Endometrial microvascular endothelial cells (primary cell): ENCODE measurements around the gene SAMD4A. TPM values are rescaled to one million over a fixed set of nuclear protein-coding genes. Genes with fewer than 3 reads are reported as not detected.
"Not testable (repeated sequence)": the region's sequence is repeated elsewhere in the genome, so short reads cannot be mapped to it uniquely, and the experiment has no call there.

Experiments
- in situ Hi-C: cut with HindIII; loops from 2 replicates; pipeline ENCODE4 v1.10.0; 2017; ENCODE audit warnings: low sequenced_read_pairs, low pct_unique_long_range_greater_than_20kb; ENCODE audit errors: inconsistent ontology term
- total RNA-seq: library from RNA; depleted of rRNA; stranded (reverse); fragments of >200 nt; gene quantifications from one replicate; pipeline ENCODE4 v1.2.3, GENCODE V29; 2015; ENCODE audit errors: inconsistent ontology term

SAMD4A gene
- total RNA-seq, 1 donor from 2014 or later = 36.1 TPM

DNA sequence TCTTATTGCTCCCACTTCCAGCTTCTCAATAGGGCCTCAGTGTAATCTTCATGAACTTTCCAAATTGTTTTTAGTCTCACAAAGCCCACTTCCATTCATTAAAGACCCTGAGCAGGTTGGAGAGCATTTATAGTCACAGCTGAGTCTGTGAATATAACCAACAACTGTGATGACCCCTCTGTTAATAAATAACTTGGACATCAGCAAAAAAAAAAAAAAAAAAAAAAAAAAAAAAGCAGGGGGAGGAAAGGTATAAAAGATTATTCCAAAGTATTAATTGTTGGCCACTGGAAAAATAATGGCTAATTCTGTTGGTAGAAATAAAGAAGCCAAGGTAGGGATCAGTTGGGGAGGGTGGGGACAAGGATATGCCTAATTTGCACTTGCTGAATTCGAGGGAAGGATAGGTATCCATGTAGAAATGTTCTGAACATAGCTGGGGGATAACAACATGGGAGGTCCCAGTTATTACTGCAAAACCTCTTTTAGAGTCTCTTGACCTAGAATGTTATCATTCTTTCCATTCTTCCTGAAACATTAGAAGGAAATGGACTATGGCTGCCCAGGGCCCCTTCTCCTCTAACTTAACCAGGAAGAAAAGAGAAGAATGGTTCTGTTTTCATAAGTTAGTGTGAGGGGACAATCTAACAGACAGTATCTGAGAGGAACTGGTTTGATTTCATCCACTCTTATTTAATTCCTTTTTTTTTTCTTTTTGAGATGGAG, 56.5 kb downstream of the SAMD4A start:
- in situ Hi-C loops = no loop called here

DNA sequence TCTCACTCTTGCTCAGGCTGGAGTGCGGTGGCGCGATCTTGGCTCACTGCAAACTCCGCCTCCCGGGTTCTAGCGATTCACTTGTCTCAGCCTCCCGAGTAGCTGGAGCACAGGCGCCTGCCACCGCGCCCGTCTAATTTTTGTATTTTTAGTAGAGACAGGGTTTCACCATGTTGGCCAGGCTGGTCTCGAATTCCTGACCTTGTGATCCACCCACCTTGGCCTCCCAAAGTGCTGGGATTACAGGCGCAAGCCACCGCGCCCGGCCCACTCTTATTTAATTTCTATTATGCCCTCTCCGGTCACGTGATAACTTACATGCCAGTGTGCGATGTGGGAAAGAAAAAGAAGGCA, 57.1 kb downstream of the SAMD4A start:
- in situ Hi-C loops = not testable (repeated sequence)

DNA sequence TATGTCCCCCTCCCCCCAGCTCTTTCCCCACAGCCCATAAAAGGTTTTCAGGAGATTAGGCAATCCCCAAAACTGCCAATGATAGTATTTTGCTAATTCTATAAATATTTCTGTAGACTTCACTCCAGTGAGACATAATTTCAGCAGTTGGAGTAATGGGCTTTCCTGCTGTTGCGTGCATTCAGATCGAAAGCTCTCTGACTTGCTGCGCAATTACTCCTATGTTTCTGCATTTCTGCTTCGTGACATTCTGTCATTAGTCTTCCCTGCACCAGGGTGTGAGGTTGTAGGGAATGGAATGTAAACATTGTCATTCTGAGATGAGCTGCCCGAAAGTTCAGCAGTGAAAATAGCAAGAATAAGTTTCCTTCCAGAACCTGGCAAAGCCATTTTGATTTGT, 58.2 kb downstream of the SAMD4A start:
- in situ Hi-C loops = no loop called here

DNA sequence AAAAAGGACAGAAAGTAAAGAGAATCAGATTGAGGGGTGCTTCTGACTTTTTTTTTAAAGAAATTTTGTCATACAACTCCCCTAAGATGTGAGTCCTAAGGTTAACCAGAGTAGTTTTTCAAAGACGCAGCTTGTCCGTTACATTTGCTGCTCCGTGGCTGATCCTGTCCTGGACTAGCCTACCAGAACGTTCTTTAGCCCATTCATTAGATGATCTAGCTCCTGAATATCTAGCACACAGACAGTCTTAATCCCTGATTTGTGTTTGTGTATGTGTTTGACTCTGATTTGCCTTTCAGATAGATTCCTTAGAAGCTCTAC, 60.3 kb downstream of the SAMD4A start:
- in situ Hi-C loops = no loop called here

DNA sequence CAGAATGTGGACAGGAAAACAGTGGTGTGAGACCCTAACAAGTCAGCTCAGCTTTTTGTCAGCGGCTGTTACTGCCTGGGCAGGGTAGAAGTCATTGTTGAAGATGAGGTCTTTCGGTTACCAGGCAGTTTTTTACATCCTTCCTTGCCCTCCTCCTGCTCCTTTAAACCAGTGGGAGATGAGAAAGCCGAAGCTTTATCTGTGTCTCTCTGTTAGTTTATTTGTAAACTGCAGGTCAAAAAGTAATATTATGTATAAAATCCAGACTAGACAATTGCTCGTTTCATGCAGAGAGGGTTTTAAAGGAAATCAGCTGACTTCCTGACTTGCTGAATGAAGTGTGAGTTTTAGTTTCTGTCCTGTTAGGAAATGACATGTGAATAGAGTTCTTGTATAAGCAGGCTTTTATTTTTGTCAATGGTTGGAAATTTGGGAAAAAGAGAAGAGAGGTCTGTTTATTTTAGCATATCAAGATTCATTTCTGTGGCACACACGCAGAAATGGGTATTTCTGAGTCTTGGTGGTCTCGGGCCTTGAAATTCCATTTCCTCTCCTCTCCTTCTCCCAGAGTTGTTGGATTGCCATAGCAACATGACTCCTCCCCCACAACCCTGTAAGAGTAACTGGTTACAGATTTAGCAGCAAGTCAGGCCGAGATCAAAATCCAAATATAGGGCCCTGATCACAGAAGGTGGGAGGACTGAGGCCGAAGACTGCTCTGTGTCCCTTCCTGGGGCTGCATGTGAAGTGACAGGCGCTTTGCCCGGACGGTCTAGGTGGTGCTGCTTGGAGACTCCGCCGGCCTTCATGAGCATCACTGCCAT, 60.8 kb downstream of the SAMD4A start:
- in situ Hi-C loops = no loop called here

DNA sequence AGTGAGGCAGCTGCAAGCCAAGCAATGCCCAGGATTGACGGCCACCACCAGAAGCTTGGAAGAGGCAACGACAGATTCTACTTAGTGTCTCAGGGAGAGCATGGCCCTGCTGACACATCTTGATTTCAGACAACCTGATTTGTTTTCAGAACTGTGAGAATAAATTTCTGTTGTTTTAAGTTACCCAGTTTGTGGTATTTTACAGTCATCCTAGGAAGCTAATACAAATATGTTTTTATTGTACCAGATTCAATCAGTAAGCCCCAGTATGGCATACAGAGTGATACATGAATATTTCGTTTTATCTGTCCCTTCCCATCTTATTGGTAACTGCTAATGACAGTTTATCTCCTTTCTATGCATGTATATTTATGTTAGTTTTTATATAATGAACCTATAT, 62.3 kb downstream of the SAMD4A start:
- in situ Hi-C loops = no loop called here

DNA sequence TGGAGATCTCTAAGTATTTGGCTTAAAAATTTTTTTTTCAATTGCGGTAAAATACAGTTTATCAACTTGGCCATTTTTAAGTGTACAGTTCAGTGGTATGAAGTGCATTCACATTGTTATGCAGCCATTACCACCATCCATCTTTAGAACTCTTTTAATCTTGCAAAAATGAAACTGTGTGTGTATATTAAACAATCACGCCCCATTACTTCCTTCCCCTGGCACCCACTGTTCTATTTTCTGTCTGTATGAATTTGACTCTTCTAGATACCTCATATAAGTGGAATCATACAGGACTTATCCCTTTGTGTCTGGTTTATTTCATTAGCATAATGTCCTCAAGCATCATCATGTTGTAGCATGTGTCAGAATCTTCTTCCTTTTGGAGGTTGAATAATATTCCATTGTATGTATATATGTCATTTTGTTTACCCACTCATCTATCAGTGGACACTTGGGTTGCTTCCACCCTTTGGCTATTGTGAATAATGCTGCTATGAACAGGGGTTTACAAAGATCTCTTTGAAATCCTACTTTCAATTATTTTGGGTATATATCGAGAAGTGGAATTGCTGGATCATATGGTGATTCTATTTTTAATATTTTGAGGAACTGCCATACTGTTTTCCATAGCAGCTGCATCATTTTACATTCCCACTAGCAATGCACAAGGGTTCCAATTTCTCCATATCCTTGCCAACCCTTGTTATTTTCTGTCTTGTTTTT, 62.9 kb downstream of the SAMD4A start:
- in situ Hi-C loops = no loop called here

DNA sequence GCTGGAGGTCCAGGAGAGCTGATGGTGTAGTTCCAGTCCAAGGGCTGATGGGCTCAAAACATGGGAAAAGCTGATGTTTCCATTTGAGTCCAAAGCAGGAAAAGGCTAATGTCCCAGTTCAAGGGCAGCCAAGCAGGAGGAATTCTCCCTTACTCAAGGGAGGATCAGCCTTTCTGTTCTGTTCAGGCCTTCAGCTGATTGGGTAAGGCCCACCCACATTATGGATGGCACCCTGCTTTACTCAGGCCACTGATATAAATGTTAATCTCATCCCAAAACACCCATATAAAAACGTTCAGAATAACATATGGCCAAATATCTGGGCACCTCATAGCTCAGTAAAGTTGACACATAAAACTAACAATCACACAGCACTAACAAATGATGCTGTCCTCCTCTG, 64.1 kb downstream of the SAMD4A start:
- in situ Hi-C loops = no loop called here

DNA sequence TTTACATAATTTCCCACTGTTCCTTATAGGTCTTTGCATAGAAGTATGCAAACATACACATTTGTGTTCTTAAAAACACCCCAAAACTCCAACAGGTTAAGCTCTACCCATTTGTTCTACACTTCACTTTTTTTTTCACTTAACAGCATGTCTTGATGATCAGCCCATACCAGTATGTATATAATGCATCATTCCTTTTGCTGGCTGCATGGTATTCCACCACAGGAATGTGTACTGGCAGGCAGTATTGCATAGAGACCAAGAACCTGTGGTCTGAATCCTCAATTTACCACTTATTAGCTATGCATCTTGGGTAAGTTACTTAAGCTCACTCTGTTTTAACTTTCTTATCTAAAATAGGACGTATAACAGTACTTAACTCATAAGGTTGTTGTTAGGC, 65.5 kb downstream of the SAMD4A start:
- in situ Hi-C loops = no loop called here

DNA sequence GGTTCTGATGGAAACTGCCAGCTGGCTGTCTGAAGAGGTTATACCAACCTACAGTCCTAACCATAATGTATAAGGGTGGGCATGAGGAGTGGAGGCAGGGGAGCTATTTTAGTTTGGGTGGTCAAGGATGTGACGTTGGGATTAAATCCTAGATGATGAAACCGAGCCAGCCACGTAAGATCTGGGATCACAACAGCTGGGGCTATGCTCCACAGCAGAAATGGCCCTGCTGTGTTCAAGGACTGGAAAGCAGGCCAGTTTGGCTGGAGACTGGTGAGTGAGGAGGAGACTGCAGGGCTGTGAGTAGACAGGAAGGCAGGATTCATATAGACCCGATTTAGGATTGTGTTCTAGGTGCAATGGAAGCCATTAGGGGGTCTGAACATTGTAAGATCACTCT, 66.1 kb downstream of the SAMD4A start:
- in situ Hi-C loops = no loop called here

DNA sequence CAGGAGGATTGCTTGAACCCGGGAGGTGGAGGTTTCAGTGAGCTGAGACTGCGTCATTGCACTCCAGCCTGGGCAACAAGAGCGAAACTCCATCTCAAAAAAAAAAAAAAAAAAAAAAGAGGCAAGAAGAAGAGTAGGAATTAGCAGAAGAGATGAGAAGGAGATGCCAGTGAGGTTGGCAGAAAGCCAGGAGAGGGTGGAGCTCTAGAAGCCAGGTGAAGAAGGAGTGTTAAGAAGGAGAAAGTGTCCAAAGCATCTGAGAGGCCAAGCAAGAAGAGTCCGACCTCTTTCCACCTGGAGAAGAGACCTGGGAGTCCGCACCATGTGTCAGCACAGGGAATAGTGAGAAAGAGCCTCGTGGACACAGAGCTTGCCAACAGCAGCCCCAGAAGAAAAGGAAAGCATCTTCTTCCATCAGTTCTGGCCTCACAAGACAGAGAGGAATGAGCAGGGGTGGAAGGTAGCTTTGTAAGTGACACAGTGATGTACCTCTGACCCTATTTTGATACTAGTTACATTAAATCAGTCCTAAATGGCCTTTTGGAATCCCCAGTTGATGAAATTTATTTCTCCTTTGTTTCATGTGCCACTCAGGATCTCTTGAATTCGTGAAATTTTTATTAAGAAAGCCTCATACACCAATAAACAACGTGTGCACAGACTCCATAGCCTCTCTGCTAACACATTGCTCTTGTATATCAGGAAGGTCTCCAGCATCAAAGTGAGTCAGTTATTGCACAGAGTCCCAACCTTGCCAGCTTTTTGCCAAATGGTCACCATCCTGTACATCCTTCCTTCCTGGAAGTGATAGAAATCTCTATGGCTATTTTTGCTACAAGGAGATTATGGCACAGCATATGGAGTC, 70.6 kb downstream of the SAMD4A start:
- in situ Hi-C loops = no loop called here

DNA sequence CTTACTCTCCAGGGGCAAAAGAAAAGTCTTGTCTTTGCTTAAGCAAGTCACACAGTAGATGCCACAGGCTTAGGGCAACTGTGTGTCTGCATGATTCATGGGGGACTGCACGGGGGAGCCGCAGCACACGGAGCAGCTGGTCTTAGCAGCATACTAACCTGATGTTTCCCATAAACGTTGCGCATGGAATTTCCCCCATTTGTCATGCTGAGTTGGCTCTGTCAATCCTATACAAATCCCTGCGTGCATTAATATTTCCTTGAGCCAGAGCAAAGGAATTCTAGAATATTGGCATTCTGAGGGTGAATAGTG, 71.2 kb downstream of the SAMD4A start:
- in situ Hi-C loops = no loop called here

DNA sequence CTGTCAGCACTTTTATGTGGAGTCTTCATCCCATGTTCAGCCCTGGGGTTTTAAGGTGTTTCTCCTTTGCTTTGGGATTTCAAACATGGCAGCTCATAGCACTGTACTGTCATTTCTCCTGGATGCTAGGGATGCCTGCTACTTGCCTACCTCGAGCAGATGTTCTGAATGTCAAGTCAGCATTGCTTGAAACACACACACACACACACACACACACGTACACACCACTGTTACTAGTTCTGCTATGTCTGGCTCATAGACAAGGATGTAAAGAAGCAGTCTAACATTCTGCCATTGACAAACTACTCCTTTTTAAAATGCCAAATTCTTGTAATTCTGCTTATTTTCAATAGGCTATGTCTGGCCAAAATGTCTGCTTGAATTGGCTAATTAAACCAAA, 72.7 kb downstream of the SAMD4A start:
- in situ Hi-C loops = no loop called here

DNA sequence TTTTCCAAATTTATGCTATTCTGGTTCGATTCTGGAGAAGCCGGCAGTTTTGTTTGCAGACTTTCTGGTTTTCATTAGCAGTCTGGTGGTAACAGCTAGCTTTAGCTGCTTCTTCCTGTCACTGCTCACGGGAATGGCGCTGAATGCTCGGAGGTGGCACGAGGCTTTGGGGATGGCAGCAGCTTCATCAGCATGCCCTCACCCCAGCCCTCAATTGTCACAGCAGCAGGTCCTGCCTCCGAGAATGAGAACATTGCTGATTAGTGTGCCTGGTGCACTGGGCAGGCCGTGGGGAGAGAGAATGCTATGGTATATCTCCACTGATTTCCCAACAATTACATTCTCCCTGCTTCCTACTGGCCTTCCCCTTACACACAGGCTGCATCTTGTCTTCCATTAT, 73.6 kb downstream of the SAMD4A start:
- in situ Hi-C loops = no loop called here

DNA sequence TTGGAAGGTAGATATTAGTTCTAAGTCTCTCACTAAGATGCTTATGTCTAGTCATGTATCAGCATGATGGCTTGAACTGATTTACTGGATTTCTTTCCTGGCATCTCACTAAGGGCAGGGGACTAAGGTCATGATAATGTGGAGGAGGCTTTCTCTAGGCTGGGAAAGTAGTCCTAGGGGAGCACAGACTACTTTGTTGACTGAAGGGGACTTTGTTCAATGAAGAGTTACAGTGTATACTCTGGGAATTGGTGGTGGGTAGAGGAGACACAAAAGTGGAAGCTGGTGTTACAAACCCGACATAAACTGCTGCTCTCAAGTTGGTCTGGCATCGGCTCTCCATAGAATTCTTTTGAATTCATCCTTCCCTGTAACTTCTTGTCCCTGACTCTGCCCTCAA, 75.2 kb downstream of the SAMD4A start:
- in situ Hi-C loops = no loop called here

DNA sequence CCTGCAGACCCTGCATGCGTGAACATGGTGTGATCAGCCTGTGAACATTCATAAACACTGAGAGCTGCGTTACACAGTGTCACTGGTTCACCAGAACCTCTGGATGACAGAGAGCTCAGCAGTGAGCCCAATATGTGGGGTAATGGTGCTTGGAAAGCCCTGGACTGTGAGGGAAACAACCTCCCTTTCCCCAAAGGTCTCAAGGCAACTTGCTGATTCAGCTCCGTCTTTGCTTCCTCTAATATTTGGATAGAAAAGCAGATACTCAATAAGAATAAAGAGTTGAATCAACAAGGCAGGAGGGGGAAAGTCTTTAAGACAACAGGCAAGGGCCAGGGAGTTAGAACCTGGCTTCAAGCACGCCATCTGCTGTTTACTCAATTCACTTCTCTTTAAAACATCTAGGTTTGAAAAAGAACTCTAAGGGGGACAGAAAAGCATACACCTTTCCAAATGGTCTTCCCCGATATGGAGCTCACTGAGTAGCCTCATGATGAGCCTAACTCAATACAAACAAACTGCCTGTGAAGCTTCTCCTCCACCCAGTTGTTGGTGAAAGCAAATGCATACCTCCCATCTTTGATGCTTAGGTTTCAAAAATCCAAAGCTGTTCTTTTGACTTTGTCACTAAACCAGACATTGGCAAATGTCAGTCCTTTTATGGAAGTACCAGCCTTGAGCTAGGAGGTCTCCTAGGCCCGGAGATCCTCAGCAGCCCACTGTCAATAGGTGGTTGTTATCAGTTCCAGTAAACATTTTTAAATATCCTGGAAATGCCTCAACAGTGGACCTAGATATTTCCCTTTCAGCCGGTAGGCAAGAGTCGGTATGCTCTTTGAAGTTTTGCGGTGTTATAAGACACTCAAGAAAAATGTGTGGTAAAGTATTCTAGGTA, 76.1 kb downstream of the SAMD4A start:
- in situ Hi-C loops = no loop called here

DNA sequence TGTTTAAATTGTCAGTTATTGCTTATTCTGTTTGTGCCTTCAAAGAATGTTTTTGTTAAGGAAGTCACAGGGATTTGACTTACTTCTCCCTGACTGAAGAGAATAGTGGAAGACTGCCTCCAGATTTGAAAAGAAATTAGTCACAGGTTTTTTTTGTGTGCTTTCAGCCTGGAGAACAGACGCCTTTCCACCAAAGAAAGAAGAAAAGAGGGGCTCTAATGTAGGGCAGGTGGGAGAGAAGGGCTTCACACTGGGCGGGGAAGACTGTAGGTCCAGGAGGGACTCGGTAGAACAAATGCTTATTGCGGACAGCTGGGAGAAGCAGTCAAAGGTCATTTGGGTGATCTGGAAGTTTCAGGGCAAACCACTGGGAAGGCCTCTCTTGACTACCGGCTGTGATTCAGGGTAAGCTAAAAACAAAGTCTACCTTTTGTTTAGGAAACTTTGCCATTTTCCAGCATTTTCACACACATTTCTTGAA, 76.8 kb downstream of the SAMD4A start:
- in situ Hi-C loops = no loop called here

DNA sequence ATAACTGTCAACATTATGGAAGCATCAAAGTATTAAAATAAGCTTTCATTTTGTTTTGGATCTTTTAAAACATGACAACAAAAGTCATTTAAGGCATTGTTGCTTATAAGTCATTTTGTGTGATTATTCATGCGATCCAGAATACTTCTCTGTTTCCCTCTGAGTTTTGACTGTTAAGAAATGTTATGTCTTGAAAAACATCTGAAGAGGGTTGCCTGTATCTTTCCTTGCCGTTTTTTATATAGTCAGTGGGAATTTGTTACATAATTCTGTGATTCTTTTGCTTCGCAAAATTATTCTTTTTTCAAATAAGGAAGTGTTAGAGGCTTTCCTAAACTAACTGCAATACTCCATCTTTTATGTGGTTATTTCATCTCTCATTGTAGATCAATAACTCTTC, 78.7 kb downstream of the SAMD4A start:
- in situ Hi-C loops = no loop called here
